ENCODE measurements around the gene PAXX.

The PAXX gene

GRCh38 chr9:136965771-136966484 lies 26.3 kb upstream of the PAXX start:
- H3K27me3 ChIP-seq (ENCODE audit: insufficient read depth, low read length): peaks cover 13% of the 10 kb centered on the region; the same call in 1 of the 2 replicates
- no peaks in the 10 kb centered on the region for H4K20me1 ChIP-seq (ENCODE audit: insufficient read depth, low read length)
- no peak overlapping the region for H2AFZ ChIP-seq (ENCODE audit: low read length)
- H3K9me3 ChIP-seq (ENCODE audit: low read length): no peaks in the 10 kb centered on the region
- no peak for TF ChIP-seq EZH2 (IDR thresholded peaks at IDR 0.05; ENCODE audit: borderline replicate concordance, low read length)
- no peak for TF ChIP-seq CTCF (IDR thresholded peaks at IDR 0.05; ENCODE audit: low read length)
- H3F3A ChIP-seq (ENCODE audit: insufficient read depth, low read length): no peaks in the 10 kb centered on the region
- H3K4me1 ChIP-seq (ENCODE audit: insufficient read depth, low read length, severe bottlenecking): peaks cover 5% of the 10 kb centered on the region
- no peaks in the 10 kb centered on the region for H3K9me2 ChIP-seq (ENCODE audit: low read depth, low read length)
- H3K36me3 ChIP-seq (ENCODE audit: insufficient read depth, low read length): no peaks in the 10 kb centered on the region
- no peaks in the 10 kb centered on the region for H3K79me2 ChIP-seq (ENCODE audit: insufficient read depth, low read length)
- no peak overlapping the region for H3K27ac ChIP-seq (ENCODE audit: low read depth, low read length, poor library complexity, severe bottlenecking)
- H3K9ac ChIP-seq (ENCODE audit: low read length): no peak overlapping the region
- H3K4me2 ChIP-seq (ENCODE audit: low read length): no peak overlapping the region
- no peak overlapping the region for H3K4me3 ChIP-seq (ENCODE audit: low read depth, low read length, poor library complexity, severe bottlenecking)

- Histone ChIP-seq H3K36me3 (ENCODE audit: insufficient read depth, low read length) (no peaks in the 10 kb centered on the region), H3K27ac (ENCODE audit: low read depth, low read length, poor library complexity, severe bottlenecking) (no peak overlapping the region), H3K9me3 (ENCODE audit: low read length) (no peaks in the 10 kb centered on the region), H3K4me3 (ENCODE audit: low read depth, low read length, poor library complexity, severe bottlenecking) (no peak overlapping the region), H3K9me2 (ENCODE audit: low read depth, low read length) (no peaks in the 10 kb centered on the region), H2AFZ (ENCODE audit: low read length) (no peak overlapping the region), H3K79me2 (ENCODE audit: insufficient read depth, low read length) (no peaks in the 10 kb centered on the region), H3K4me1 (ENCODE audit: insufficient read depth, low read length, severe bottlenecking) (peaks cover 5% of the 10 kb centered on the region), H3K4me2 (ENCODE audit: low read length) (no peak overlapping the region), H3K9ac (ENCODE audit: low read length) (no peak overlapping the region), H3K27me3 (ENCODE audit: insufficient read depth, low read length) (peaks cover 7% of the 10 kb centered on the region; the same call in 1 of the 2 replicates), H3F3A (ENCODE audit: insufficient read depth, low read length) (no peaks in the 10 kb centered on the region), H4K20me1 (ENCODE audit: insufficient read depth, low read length) (no peaks in the 10 kb centered on the region)
- TF ChIP-seq EZH2 (IDR thresholded peaks at IDR 0.05; ENCODE audit: borderline replicate concordance, low read length) (no peak), CTCF (IDR thresholded peaks at IDR 0.05; ENCODE audit: low read length) (no peak)
Observed at GRCh38 chr9:136968333-136969127, 23.7 kb upstream of the PAXX start.

GRCh38 chr9:136969150-136969549 lies 23.1 kb upstream of the PAXX start:
- no peaks in the 10 kb centered on the region for H4K20me1 ChIP-seq (ENCODE audit: insufficient read depth, low read length)
- H3K27ac ChIP-seq (ENCODE audit: low read depth, low read length, poor library complexity, severe bottlenecking): no peak overlapping the region
- peaks cover 5% of the 10 kb centered on the region for H3K4me1 ChIP-seq (ENCODE audit: insufficient read depth, low read length, severe bottlenecking)
- TF ChIP-seq CTCF (IDR thresholded peaks at IDR 0.05; ENCODE audit: low read length) (no peak), EZH2 (IDR thresholded peaks at IDR 0.05; ENCODE audit: borderline replicate concordance, low read length) (no peak)
- no peak overlapping the region for H3K4me3 ChIP-seq (ENCODE audit: low read depth, low read length, poor library complexity, severe bottlenecking)
- H3F3A ChIP-seq (ENCODE audit: insufficient read depth, low read length): no peaks in the 10 kb centered on the region
- H3K9ac ChIP-seq (ENCODE audit: low read length): no peak overlapping the region
- H3K36me3 ChIP-seq (ENCODE audit: insufficient read depth, low read length): no peaks in the 10 kb centered on the region
- H3K79me2 ChIP-seq (ENCODE audit: insufficient read depth, low read length): no peaks in the 10 kb centered on the region
- H2AFZ ChIP-seq (ENCODE audit: low read length): no peak overlapping the region
- H3K9me2 ChIP-seq (ENCODE audit: low read depth, low read length): no peaks in the 10 kb centered on the region
- no peak overlapping the region for H3K4me2 ChIP-seq (ENCODE audit: low read length)
- peaks cover 4% of the 10 kb centered on the region; the same call in 1 of the 2 replicates for H3K27me3 ChIP-seq (ENCODE audit: insufficient read depth, low read length)
- H3K9me3 ChIP-seq (ENCODE audit: low read length): no peaks in the 10 kb centered on the region

Data from OCI-LY1 (cell line).